Stimulated activated CD8-positive, alpha-beta memory T cell treated with anti-CD3 and anti-CD28 coated beads, Interleukin-4, amount 100 ng/mL, for 4 hours (primary cell): ENCODE results near the gene EXD3.
"Not testable (repeated sequence)": the region's sequence is repeated elsewhere in the genome, so short reads cannot be mapped to it uniquely, and the experiment has no call there.

Source experiments
- DNase-seq, 2 donors: peaks; one replicate each; pipeline ENCODE4 v3.0.0-alpha.2; 2020; ENCODE audit warnings: low read depth in 2 of 2, low spot score in 1 of 2

EXD3 gene

DNA sequence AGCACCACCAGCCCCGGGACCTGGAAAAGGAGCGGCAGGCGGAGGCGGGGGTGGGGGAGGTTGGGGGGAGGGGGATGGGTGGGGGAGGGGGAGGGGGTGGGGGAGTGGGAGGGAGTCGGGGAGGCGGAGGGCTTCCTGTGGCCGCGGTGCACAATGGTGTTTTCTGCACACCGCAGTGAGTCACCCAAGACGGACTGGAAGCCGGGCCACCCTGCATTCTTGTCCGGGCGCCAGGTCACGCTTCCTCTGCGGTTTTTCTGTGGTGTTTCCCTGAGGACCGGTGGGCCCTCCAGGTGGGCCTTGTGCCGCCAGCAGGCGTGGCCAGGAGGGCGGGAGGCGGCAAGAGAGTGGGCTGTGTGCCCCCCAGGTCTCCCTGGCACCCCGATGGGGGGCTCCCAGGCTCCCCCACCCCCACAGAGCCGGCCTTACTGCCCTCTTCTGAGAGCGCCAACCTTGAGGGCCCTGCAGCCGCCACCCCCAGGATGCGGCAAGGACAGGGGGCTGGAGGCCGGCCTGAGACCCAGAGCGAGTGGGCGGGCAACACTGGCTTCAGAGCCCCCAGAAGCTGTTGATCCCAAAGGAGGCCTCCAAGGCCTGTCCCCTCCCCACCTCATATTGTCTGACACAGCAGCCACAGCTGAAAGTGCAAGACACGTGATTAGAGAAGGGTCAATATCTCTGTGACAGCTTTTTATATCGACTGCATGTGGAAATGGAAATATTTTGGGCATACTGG is 11.1 kb downstream of the EXD3 start:
- peak in 1 of 2 donors; percentile 24 for DNase-seq

DNA sequence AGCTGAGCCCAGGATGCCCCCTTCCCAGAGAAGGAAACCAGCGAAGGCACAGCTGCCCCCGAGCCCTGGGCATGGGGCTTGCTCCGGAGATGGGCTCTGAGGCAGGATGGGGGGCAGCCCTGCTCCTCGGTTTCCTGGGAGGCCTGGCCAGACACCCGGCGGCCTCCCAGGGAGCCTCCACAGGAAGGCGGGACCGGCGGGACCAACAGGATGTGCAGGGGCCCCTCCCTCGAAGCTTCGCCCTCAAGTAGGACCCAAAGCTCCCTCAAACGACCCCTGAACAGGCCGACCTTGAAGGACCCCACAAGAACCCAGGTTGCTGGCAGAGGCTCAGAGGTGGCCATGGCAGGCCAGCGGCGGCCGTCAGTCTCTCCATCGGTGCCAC is 11.7 kb downstream of the EXD3 start:
- no peak for DNase-seq

DNA sequence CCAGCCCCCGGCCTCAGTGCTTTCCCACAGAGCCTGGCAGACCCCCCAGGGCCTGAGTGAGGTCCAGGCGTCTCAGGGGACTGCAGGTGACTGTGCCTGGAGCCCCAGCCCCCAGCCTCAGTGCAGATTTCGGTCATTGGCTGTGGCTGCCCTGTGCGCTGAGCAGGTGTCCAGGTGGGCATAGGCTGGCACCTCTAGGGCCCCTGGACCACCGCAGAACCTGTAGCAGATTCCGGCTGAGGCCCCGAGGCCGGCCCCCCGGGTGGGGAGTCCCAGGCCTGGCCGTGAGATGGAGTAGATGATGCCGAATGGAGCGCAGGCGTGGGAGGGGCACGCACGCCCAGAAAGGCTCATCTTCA is 12.1 kb downstream of the EXD3 start:
- DNase-seq, result no peak

DNA sequence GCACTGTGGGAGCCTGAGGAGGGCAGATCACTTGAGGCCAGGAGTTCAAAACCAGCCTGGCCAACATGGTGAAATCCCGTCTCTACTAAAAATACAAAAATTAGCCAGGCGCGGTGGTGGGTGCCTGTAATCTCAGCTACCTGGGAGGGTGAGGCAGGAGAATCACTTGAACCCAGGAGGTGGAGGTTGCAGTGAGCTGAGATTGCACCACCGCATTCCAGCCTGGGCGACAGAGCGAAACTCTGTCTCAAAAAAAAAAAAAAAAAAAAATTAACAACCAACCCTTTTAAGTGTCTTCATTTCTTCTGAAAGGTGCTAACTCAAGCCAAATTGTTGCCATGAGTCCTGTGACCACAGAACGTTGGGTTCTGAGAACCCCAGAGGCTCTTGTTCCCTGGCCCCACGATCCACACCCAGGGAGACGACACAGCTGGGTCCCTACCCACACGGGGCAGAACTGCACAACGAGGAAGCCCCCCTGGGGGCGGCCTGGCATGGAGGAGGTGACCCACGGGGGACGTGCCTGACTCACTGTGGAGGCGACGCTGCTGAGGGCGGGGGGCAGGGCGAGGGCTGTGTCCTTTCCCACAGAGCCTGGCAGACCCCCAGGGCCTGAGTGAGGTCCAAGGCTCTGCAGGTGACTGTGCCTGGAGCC is 12.6 kb downstream of the EXD3 start:
- not testable (repeated sequence) for DNase-seq

DNA sequence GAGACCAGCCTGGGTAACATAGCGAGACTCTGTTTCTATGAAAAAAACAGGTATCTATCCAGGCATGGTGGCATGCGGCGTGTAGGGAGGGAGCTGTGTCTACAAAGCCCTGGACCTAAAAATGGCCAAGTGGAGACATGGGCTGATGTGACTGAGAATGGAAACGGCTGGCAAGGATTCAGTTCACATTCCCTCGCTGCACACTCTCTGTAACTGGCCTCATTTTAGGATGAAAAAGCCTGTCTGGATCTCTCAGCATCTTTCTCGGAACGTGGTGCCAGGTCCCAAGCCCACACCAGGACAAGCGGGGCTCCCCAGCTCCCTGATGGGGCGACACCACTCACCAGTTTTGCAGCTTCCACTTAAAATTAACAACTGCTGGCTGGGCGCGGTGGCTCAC is 13.4 kb downstream of the EXD3 start:
- DNase-seq, result no peak

DNA sequence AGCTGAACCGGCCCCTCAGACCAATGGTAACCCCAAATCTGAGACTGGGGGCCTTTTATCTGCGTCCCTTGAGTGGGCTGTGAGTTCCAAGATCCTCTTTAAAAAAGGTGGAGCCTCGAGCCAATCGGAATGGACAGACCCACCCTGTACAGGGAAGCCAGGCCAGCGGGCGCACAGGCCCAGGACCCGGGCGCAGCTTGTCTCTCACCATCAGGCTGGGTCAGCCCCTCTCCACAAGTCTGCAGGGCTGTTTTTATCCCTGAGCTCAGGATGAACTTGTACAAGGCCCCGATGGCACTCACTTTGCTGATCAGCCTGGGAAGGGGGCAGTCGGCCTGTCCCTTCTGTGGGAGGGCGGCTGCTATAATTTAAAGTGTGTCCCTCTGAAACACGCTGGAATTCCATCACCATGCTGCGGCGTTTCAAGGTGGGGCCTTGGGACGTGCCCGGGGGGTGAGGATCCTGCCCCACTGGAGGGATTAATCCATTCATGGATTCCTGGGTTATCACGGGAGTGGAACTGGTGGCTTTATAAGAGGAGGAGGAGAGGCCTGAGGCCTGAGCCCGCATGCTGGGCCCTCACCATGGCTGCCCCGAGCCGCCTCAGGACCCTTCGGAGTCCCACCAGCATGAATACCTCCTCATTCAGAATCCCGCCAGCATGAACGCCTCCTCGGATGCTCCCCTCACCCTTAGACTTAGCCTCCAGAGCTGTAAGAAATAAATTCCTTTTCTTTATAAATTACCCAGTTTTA is 14.1 kb downstream of the EXD3 start:
- no peak for DNase-seq

DNA sequence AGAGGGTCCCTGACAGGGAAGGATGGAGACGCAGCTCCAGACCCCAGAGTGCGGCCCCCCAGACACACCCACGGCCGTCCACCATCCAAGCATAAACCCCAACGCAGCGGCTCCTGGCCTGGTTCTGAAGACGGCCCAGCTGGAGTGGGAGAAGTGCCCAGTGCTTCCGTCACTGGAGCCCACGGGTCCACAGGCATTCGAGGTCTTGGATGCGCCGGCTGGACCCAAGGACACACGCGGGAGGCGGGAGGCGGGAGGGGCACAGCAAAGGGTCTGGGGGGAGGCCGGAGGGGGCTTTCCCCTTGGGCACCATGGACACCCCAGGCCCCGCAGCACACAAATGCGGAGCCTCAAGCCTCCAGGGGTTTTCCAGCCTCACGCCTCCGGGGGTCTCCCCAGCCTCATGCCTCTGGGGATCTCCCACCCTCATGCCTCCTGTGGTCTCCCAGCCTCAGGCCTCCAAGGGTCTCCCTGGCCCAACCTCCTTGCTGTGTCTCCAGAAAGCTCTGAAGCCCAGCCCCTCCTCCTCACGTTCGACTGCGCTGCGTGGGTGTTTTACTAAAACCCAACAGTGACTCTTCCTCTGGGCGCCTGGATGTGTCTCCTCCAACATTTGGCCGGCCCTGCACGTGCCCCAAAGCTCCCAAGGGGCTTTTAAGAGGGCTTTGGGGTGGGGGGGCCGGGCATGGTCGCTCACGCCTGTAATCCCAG is 15.2 kb downstream of the EXD3 start:
- DNase-seq, result no peak

DNA sequence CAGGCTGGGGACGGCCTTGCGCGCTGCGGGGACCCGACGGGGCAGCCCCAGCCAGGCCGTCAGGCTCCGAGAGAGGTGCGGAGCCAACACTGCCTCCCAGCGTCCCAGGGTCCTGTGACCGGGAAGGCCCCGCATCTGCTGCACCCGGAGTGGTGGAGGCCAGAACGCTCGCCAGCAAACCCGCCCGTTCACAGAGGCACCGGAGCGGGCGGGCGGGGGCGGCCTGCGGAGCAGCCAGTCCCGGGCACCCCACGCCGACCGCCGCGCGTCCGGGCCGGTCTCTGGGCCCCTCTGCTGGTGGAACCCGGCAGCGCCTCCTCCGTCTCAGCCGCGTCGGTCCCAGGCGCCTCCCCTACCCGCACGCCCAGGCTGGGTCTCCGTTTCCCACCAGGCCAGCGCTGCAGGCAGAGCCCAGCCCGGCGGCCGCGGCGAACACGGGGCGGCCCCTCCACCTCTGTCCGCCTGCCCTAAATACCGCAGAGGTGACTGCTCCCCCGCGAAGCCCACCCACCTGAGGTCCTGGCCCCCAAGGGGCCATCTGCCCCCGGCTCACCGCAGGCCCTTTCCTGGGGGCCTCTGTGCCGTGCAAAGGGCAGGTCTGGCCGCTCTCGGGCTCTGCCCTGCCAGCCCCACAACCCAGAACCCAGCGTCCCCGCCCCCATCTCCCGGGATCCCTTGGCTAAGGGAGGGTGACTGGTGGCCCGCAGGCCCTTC is 15.9 kb downstream of the EXD3 start:
- peak; percentile 8 to 34 for DNase-seq

DNA sequence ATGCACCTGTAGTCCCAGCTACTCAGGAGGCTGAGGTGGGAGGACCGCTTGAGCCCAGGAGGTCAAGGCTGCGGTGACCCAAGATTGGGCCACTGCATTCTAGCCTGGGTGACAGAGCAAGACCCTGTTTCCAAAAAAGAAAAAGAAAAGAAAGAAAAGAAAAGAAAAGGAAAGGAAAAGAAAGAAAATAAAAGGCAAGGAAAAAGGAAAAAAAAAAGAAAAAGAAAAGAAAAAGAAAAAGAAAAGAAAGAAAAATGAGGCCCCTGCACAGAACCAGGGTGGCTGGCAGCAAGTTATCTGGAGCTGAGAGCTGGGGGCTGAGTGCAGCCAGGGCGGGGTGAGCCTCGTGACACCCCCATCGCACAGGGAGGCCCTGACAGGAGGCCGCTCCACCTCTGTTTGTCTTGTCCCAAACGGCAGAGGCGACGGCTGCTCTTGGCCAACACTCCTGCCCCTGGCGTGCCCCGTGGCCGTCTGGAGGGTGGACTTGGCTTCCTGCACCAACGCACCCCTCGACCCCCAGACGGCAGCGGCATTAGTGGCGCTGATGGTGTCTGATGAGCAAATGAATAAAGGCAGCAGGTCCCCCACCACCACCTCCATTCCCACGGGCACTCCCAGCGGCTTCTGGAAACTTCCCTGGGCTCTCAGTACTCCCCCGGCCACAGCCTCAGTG is 16.7 kb downstream of the EXD3 start:
- no peak for DNase-seq

DNA sequence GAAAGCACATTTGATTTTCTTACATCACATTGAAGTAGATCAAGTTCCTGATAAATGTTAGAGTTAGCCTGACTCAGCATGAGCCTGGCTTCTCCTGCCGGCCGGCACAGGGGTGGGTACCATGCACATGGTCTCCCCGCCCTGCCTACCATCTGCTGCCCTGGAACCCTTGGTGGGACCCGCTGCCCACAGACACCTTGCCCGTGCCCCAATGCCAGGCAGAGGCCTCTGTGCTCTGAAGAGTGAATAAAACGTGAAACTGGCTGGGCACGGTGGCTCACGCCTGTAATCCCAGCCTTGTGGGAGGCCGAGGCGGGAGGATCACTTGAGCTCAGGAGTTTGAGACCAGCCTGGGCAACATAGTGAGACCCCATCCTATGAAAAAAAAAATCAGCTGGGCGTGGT is 17.3 kb downstream of the EXD3 start:
- DNase-seq, result no peak

DNA sequence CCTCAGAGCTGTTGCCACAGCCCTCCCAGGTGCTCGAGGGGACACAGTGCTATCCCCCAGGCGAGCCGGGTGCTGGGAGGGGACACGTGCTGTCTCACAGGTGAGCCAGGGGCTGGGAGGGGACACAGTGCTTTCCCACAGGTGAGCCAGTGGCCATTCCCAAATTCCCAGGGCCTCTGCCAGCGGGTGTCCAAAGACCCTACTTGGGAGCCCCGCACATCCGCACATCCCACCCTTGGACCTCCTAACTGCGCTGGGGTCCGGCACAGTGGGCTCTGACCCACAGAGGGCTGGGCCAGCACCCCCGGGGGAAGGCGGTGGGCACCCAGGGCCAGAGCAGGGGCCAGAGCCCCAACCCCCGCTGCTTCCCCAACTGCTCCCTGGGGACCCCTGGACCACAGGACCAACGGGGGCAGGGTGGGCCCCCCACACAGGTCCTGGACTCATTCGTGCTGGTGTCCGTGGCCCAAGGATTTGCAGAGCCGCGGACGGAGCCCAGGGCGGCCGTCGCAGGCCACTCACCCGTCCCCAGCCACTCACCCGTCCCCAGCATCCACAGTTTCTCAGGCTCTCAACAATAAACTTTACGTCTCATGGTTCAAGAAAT is 17.9 kb downstream of the EXD3 start:
- DNase-seq, result no peak

DNA sequence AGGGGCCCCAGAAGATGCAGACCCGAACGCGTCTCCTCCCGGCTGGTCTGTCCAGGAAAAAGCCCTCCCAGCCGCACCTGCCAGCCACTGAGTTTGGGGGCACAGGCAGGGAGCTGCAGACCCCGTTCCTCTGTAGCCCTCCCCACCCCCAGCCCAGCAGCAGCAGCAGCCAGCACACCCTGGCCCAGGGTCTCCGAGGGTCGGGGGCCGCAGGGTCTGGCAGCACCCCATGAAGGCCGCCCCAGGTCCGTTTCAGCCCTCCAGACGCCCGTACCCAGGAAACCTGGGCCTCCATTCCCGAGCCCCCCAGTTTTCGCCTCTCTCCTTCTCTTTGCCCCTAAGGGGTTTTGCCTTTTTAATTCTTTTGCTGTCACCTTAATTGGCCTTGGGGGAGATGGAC is 19.7 kb downstream of the EXD3 start:
- DNase-seq, result no peak

DNA sequence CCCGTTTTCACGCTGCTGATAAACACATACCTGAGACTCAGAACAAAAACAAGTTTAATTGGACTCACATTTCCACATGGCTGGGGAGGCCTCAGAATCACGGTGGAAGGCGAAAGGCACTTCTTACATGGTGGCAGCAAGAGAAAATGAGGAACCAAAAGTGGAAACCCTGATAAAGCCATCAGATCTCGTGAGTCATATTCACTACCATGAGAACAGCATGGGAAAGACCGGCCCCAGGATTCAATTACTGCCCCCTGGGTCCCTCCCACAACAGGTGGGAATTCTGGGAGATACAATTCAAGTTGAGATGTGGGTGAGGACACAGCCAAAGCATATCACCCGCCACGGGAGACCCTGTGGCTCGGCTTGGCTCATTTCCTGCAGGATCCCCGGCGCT is 20.2 kb downstream of the EXD3 start:
- DNase-seq, result no peak

DNA sequence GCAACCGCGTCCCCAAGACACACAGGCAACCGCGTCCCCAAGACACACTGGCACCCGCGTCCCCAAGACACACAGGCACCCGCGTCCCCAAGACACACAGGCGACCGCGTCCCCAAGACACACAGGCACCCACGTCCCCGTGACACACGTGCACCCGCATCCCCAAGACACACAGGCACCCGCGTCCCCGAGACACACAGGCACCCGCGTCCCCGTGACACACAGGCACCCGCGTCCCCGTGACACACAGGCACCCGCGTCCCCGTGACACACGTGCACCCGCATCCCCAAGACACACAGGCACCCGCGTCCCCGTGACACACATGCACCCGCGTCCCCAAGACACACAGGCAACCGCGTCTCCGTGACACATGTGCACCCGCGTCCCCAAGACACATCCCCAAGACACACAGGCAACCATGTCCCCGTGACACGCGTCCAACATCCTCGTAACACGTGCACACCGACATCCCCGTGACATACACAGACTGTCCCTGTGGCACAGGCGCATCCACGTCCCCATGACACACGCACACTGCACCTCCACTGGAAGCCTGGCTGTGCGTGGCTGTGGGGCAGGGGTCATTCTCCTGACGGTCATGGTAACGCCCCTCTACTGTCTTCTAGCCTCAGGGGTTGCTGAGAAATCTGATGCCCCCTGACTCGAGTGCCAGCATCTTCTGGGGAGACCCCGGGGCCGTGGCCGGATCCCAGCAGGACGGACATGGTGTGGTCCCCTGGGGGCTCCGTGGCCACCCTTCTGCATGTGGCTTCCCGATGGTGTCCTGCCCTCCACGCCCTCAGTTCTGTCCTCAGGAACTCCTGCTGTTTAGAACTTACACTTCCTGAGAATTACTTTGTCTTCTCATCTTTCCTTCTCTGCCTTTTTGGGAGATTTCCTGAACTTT is 24.1 kb downstream of the EXD3 start:
- no peak for DNase-seq

DNA sequence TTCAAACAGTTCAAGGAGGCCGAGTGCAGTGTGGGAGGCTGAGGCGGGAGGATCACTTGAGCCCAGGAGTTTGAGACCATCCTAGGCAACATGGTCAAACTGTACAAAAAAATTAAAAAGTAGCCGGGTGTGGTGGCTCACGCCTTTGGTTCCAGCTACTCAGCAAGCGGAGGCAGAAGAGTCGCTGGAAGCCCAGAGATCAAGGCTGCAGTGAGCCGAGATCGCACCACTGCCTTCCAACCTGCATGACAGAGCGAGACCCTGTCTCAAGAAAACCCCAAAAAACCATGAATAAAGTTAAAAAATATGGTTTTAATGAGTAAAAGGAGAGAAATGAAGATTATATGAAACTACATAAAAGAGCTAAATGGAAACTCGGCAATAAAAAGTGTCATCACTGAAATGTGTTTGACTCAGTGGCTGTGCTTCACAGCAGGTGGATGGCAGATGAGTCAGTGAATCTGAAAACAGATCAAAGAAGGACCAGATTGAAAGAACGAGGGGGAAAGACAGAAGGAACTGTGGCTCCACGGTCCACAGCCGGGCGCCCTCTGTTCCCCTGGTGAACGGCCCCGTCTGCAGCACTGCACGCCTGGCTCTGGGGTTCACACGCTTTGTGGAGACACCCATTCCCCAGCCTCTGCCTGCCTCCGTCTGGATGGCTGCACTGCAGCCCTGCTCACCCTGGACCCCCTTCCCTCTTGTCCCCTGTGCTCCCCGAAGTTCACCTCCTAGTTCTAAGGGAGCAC is 25.1 kb downstream of the EXD3 start:
- DNase-seq, result no peak

DNA sequence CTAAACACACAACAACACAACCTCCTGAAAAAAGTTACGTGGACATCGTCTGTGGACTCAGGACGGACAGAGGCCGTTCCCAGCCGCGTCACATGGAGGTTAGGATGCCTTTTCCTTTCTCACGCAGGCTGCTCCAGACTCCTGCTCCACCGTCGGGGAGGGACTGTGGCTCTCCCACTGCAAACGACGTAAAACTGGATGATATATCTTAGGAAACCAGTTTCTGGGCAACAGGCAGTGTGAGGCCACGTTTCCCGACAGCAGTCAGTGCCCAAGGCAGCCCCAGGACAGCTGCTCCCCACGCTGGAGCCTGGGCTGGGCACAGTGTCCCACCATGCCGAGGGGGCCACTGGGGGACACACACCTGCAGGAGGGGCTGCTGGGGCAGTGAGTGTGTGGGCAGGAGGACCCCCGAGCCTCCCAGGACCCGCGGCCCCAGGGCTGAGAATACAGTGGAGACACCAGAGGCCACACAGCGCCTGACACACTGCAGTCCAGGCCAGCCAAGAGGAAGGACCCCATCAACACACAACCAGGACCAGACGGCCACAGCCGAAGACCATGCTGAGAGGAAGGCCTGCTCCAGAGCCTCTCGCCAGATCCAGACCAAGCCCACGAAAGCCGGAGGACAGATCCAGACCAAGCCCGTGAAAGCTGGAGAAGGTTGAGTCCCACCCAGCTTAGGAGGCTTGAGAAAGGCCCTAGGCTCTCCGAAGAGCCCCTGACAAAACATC is 26.2 kb downstream of the EXD3 start:
- DNase-seq, result no peak

DNA sequence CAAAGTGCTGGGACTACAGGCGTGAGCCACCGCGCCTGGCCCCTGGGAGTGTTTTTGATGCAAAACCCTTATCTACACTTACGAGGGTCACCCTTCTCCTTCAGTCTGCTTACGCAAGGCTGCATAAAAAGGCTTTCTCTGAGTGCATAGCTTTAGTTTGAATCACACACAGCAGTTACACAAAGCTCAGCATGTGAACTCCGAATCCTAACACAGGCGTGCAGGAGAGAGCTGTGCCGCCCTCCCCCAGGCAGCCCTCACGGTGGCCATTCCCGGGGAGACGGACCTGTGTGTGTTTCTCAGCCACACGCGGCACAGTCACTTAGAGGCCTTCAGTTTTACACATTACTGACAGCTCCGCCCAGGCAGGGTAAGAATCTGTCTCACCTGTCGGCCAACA is 26.7 kb downstream of the EXD3 start:
- no peak for DNase-seq

DNA sequence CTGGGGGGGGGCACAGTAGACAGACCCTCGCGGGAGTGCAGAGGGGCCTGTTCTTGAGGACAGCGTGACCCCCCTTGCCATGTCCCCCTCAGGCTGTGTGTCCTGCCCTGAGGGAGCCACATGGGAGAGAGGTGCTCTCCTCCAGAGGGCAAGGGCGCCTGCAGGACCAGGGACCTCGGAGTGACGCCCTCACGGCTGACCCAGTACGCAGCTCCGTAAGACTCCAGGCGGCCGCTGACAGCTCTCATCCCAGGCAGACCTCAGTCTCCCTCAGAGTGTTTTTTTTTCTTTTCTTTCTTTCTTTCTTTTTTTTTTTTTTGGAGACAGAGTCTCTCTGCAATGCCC is 27.3 kb downstream of the EXD3 start:
- DNase-seq, result no peak
